GM21367 (cell line): ENCODE measurements around the gene VWA5B1.

ENCODE experiments used
- ATAC-seq: cut with Tn5 transposase; IDR thresholded peaks from one replicate; pipeline ENCODE4 v1.9.1; 2021; ENCODE audit not compliant: unreplicated experiment

Gene VWA5B1

DNA sequence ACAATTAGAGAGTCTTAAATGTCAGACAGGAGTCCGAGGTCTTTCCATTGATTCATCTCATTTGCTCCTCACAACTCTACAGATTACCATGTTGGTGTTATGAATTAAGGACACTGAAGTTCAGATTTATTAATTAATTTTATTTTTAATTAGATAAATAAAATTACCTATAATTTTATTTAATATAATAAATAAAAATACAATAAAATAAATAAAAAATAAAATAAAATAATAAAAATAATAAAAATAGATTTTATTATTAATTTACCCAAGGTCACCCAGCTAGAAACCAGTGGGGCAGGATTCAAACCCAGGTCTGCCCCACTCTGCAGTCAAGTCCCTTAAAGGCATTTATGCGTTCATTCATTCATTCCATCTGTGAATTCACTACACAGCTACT is 72.2 kb downstream of the VWA5B1 start:
- ATAC-seq: no peak

- no peak for ATAC-seq
Observed at GRCh38 chr1:20365421-20366055, 74.9 kb downstream of the VWA5B1 start.

GRCh38 chr1:20366056-20366462 is 75.4 kb downstream of the VWA5B1 start:
- no peak for ATAC-seq

GRCh38 chr1:20366463-20367115 is 75.9 kb downstream of the VWA5B1 start:
- no peak for ATAC-seq

DNA sequence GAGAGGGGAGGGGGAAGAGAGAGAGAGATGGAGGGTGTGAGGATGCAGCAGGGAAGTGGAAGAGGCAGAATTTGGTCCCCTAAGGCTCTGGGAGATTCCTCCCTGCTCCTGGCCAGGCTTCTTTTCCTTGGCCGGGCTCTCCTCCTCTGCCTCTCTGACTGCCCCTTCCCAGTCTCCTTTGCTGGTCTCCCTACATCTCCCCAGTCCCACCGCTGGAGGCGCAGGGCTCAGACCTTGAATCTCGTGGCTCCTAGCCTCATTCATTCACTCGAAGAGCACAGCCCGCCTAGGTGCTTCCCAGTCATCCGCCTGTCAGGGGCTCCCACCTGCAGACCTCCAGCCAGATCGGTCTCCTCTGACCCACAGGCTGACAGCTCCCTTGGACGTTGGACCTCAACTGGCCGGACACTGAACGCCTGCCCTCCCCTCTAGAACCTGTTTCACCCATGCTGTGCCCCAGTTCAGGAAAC is 76.5 kb downstream of the VWA5B1 start:
- ATAC-seq: no peak

DNA sequence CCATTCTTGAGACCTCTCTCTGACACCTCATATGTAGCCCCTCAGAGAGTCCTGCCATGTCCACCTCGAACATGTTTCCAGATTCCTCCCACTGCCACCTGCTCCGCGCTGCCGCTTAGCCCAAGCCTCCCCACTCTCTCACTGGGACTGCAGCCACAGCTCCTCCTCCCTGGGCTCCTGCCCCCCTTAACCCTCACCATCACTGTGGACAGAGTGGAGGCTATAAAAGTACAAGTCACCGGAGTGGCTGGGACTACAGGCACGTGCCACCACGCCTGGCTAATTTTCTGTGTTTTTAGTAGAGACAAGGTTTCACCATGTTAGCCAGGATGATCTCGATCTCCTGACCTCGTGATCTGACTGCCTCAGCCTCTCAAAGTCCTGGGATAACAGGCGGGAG is 77.0 kb downstream of the VWA5B1 start:
- ATAC-seq: no peak

- ATAC-seq: no peak
Observed at GRCh38 chr1:20368866-20369470, 78.3 kb downstream of the VWA5B1 start.

DNA sequence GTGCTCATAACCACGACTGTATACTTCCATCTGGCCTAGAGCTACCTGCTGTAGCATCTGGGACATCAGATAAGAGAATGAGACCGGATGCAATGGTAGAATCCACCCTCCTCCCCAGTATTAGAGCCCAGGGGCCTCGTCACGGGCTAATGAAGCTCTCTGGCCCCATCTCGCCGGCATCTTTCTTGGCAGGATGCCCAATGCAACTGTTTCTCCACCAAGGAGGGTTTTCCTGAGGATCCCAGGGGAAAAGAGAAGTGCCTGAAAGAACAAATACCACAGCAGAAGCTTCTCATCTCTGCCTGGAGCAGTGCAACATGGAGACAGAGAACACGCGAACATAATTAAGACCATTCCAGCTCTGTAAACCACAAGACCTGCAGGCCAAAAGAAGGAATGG is 80.0 kb downstream of the VWA5B1 start:
- no peak for ATAC-seq

DNA sequence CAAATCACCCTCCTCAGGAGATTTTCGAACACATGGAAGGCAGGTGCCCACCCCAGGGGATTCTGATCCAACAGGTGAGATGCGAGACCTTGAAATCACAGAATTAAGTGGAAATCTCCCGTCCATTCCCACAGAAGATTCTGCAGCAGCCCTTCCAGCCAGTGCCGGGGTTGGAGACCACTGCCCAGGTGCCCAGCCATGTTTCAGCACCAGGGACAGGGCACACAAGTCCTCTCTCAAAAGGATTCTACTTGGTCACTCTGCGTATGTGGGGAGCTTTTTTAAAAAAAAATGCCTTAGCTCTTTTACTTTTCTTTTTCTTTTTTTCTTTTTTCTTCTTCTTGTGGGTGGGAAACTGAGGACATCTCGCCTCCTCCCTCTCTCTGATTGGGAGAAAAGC is 80.7 kb downstream of the VWA5B1 start:
- no peak for ATAC-seq

DNA sequence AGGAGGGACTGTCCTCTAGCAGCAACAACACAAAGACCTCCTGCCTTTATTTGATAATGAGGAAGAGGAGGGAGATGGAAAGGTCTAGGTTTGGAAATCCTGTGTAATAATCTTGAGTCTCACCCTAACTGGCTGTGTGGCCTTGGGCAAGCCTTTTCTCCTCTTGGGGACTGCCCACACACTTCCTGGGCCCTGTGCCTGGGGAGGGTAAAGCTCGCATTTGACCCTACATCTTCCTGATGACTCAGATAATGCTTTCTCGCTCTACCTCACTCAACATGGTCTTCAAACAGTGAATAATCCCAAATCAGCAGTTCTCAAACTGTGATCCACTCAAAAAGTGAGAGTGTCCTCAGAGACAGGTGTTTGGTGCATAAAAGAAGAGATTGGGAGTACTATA is 81.2 kb downstream of the VWA5B1 start:
- no peak for ATAC-seq

DNA sequence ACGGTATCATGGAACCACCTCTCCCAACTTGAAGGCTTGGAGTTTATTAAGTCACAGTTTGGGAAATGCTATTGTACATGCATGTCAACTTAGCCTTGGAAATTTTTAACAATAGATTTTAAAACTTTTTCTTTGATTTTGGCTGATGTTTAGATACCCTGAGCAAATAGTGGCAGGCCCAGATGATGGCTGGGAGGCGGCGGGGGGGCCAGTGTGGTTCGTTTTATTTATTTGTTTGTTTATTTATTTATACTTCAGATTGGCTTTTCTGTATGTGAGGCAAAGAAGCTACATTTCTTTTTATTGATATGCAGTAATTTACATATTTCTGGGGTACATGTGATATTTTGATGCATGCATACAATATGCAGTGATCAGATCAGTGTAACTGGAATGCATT is 82.0 kb downstream of the VWA5B1 start:
- no peak for ATAC-seq

DNA sequence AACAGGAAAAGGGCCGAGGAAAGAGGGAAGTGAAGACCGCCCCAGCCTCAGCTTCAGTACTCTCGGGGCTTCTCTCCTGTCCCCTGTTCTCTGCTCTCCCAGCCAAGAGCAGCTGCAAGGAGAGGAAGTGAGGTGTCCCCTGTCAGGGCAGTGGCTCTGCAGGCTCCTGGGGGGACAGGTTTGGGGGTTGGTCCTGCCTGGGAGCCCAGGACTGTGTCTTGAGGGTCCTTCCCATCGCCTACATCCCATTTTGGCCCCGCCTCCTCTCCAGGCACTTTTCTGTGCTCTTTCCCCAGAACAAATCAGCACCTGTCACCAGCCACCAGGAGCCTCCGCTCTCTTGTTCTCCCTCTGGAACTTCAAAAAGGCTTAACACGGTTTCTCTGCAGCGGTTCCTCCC is 82.6 kb downstream of the VWA5B1 start:
- no peak for ATAC-seq

DNA sequence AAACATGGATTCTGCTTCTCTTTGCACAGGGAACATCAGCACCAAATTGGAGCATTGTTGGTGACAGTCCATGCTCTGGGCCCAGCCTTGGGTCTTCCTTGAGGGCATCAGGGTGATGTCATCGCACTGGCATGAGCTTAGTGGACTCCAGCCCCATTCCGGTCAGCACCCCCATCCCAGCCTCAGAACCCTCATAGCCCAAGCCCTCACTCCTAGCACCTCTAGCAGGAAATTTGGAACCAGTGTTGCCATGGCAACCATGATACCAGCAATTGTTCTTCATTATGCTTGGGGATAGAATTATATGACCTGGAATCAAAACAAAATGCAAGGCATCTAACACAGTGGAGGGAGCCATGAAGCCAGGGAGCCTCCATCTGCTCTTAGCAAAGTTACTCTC is 83.1 kb downstream of the VWA5B1 start:
- no peak for ATAC-seq

DNA sequence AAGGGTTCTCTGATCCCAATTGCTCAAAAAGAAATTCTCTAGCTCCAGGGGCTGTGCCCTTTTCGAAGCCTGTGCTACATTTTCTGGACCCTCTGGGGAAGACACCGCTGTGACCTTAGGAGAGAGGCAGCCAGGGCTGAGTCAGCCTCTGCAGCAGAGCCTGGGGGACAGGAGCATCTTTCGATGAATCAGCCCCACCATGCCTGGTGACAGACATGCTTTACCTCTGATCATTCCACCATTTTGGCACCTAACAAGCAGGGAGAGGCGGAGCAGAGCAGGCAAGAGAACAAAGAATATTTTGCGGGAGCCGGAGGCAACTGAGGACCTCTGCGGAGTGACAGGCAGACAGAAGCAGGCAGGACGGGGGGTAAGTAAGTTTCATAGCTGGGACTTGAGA is 84.9 kb downstream of the VWA5B1 start:
- no peak for ATAC-seq

- no peak for ATAC-seq
Observed at GRCh38 chr1:20376171-20376570, 85.5 kb downstream of the VWA5B1 start.

- ATAC-seq: no peak
Observed at GRCh38 chr1:20376880-20377494, 86.3 kb downstream of the VWA5B1 start.

DNA sequence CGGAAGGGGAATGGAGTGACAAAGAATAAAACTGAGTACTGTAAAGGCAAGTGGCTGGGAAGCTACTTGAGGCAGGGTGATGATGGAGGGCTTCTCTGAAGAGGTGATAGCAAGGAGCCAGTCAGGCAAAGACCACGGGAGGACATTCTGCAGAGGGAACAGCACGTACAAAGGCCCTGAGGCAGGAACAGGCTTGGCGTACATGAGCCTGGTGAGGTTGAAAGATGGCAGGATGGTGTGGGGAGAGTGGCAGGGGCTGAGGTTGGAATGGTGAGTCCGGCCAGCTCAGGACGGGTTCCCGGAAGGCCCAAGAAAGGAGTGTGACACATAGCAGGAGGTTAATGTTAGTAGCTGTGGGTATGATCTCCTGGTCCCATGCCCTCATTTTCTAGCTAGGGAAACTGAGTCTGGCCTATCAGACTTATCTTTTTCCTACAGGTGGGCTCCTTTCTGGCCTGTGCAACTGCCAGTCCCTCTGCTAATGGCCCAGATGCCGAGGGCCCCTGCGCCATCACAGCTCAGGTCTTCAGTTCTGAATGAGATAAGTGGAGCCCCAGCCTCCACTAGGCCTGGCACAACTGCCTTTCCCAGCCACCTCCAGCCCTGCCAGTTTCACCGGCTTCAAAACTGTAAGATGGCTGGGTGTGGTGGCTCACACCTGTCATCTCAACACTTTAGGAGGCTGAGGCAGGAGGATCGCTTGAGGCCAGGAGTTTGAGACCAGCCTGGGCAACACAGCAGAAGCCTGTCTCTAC is 87.0 kb downstream of the VWA5B1 start:
- ATAC-seq: no peak

- no peak for ATAC-seq
Observed at GRCh38 chr1:20379075-20379474, 88.4 kb downstream of the VWA5B1 start.

DNA sequence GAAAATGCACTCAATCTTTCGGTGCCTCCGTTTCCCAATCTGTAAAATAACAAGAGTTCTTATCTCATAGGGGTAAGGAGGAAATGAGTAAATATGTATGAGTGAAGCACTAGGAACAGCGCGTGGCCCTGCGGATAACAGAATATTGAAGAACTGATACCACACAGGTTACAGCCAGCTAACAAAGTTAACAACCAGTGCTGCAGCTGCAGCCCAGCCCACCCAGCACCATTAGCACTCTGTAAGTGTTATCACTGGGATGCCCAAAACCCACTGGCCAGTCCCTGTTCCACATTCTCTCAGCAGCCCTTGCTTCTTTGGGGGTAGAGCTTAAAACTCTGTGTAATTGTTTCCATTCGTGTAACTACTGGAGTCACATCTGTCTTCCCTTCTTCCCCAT is 89.5 kb downstream of the VWA5B1 start:
- no peak for ATAC-seq

GRCh38 chr1:20380616-20381035 is 90.0 kb downstream of the VWA5B1 start:
- ATAC-seq: no peak

GRCh38 chr1:20381045-20381641 is 90.5 kb downstream of the VWA5B1 start:
- no peak for ATAC-seq
